ENCODE measurements around the gene LPA. TPM values are rescaled to one million over a fixed set of nuclear protein-coding genes. Genes with fewer than 3 reads are reported as not detected.

Gene LPA
- total RNA-seq, 1 experiment from 2014 or later = not detected

- H3K4me3 ChIP-seq (ENCODE audit: low read length) = no peak overlapping the region
- H3K79me2 ChIP-seq (ENCODE audit: low read length) = no peaks in the 10 kb centered on the region
- no peak overlapping the region for H3K4me2 ChIP-seq (ENCODE audit: low read depth, low read length, poor library complexity, severe bottlenecking)
- H4K20me1 ChIP-seq (ENCODE audit: insufficient read depth, low read depth, low read length) = no peaks in the 10 kb centered on the region
- H3K9me3 ChIP-seq (ENCODE audit: low read length) = no peaks in the 10 kb centered on the region
- no peak overlapping the region for H3K9ac ChIP-seq (ENCODE audit: low read length)
- no peaks in the 10 kb centered on the region for H3K27me3 ChIP-seq (ENCODE audit: low read length)
- DNase-seq = no peak
- no peaks in the 10 kb centered on the region for H3K36me3 ChIP-seq (ENCODE audit: insufficient read depth, low read length)
- H3K27ac ChIP-seq (ENCODE audit: low read length) = no peak overlapping the region
- H3K9me2 ChIP-seq (replicated peaks; ENCODE audit: insufficient read depth, low read length) = no peaks in the 10 kb centered on the region
- H2AFZ ChIP-seq (ENCODE audit: low read length) = no peak overlapping the region
- H3K4me1 ChIP-seq (ENCODE audit: low read length) = no peaks in the 10 kb centered on the region
Measured at GRCh38 chr6:160520043-160520904, 143.8 kb downstream of the LPA start.

- Histone ChIP-seq H3K79me2 (ENCODE audit: low read length) (no peaks in the 10 kb centered on the region), H4K20me1 (ENCODE audit: insufficient read depth, low read depth, low read length) (no peaks in the 10 kb centered on the region), H3K27ac (ENCODE audit: low read length) (no peak overlapping the region), H2AFZ (ENCODE audit: low read length) (no peak overlapping the region), H3K36me3 (ENCODE audit: insufficient read depth, low read length) (no peaks in the 10 kb centered on the region), H3K9ac (ENCODE audit: low read length) (no peak overlapping the region), H3K9me2 (replicated peaks; ENCODE audit: insufficient read depth, low read length) (no peaks in the 10 kb centered on the region), H3K4me3 (ENCODE audit: low read length) (no peak overlapping the region), H3K9me3 (ENCODE audit: low read length) (no peaks in the 10 kb centered on the region), H3K4me2 (ENCODE audit: low read depth, low read length, poor library complexity, severe bottlenecking) (no peak overlapping the region), H3K4me1 (ENCODE audit: low read length) (no peaks in the 10 kb centered on the region), H3K27me3 (ENCODE audit: low read length) (no peaks in the 10 kb centered on the region)
- DNase-seq = peak; percentile 69
Measured at GRCh38 chr6:160519603-160520042, 144.5 kb downstream of the LPA start.

GRCh38 chr6:160519133-160519532, 144.9 kb downstream of the LPA start:
- H3K9me2 ChIP-seq (replicated peaks; ENCODE audit: insufficient read depth, low read length) = no peaks in the 10 kb centered on the region
- H3K27ac ChIP-seq (ENCODE audit: low read length) = no peak overlapping the region
- no peak for DNase-seq
- no peak overlapping the region for H3K9ac ChIP-seq (ENCODE audit: low read length)
- no peak overlapping the region for H2AFZ ChIP-seq (ENCODE audit: low read length)
- no peaks in the 10 kb centered on the region for H4K20me1 ChIP-seq (ENCODE audit: insufficient read depth, low read depth, low read length)
- H3K4me1 ChIP-seq (ENCODE audit: low read length) = no peaks in the 10 kb centered on the region
- no peak overlapping the region for H3K4me3 ChIP-seq (ENCODE audit: low read length)
- H3K4me2 ChIP-seq (ENCODE audit: low read depth, low read length, poor library complexity, severe bottlenecking) = no peak overlapping the region
- H3K9me3 ChIP-seq (ENCODE audit: low read length) = no peaks in the 10 kb centered on the region
- no peaks in the 10 kb centered on the region for H3K27me3 ChIP-seq (ENCODE audit: low read length)
- no peaks in the 10 kb centered on the region for H3K36me3 ChIP-seq (ENCODE audit: insufficient read depth, low read length)
- no peaks in the 10 kb centered on the region for H3K79me2 ChIP-seq (ENCODE audit: low read length)

- H3K79me2 ChIP-seq (ENCODE audit: low read length) = no peaks in the 10 kb centered on the region
- no peak overlapping the region for H3K4me3 ChIP-seq (ENCODE audit: low read length)
- no peak overlapping the region for H2AFZ ChIP-seq (ENCODE audit: low read length)
- no peaks in the 10 kb centered on the region for H3K9me2 ChIP-seq (replicated peaks; ENCODE audit: insufficient read depth, low read length)
- no peak for DNase-seq
- no peaks in the 10 kb centered on the region for H3K27me3 ChIP-seq (ENCODE audit: low read length)
- no peaks in the 10 kb centered on the region for H3K4me1 ChIP-seq (ENCODE audit: low read length)
- no peak overlapping the region for H3K4me2 ChIP-seq (ENCODE audit: low read depth, low read length, poor library complexity, severe bottlenecking)
- no peak overlapping the region for H3K27ac ChIP-seq (ENCODE audit: low read length)
- H4K20me1 ChIP-seq (ENCODE audit: insufficient read depth, low read depth, low read length) = no peaks in the 10 kb centered on the region
- H3K9me3 ChIP-seq (ENCODE audit: low read length) = no peaks in the 10 kb centered on the region
- H3K9ac ChIP-seq (ENCODE audit: low read length) = no peak overlapping the region
- no peaks in the 10 kb centered on the region for H3K36me3 ChIP-seq (ENCODE audit: insufficient read depth, low read length)
Measured at GRCh38 chr6:160513836-160514235, 150.2 kb downstream of the LPA start.

GRCh38 chr6:160510976-160511617, 153.0 kb downstream of the LPA start:
- no peaks in the 10 kb centered on the region for H3K36me3 ChIP-seq (ENCODE audit: insufficient read depth, low read length)
- H3K27me3 ChIP-seq (ENCODE audit: low read length) = no peaks in the 10 kb centered on the region
- H3K4me2 ChIP-seq (ENCODE audit: low read depth, low read length, poor library complexity, severe bottlenecking) = no peak overlapping the region
- no peak for DNase-seq
- H3K9me3 ChIP-seq (ENCODE audit: low read length) = no peaks in the 10 kb centered on the region
- H3K9ac ChIP-seq (ENCODE audit: low read length) = no peak overlapping the region
- no peak overlapping the region for H3K27ac ChIP-seq (ENCODE audit: low read length)
- no peaks in the 10 kb centered on the region for H3K9me2 ChIP-seq (replicated peaks; ENCODE audit: insufficient read depth, low read length)
- no peak overlapping the region for H2AFZ ChIP-seq (ENCODE audit: low read length)
- H3K4me1 ChIP-seq (ENCODE audit: low read length) = no peaks in the 10 kb centered on the region
- H3K4me3 ChIP-seq (ENCODE audit: low read length) = no peak overlapping the region
- H4K20me1 ChIP-seq (ENCODE audit: insufficient read depth, low read depth, low read length) = no peaks in the 10 kb centered on the region
- H3K79me2 ChIP-seq (ENCODE audit: low read length) = no peaks in the 10 kb centered on the region

GRCh38 chr6:160510199-160510598, 153.9 kb downstream of the LPA start:
- H3K4me1 ChIP-seq (ENCODE audit: low read length) = no peaks in the 10 kb centered on the region
- H3K27me3 ChIP-seq (ENCODE audit: low read length) = no peaks in the 10 kb centered on the region
- H3K36me3 ChIP-seq (ENCODE audit: insufficient read depth, low read length) = no peaks in the 10 kb centered on the region
- H3K9ac ChIP-seq (ENCODE audit: low read length) = no peak overlapping the region
- H3K9me3 ChIP-seq (ENCODE audit: low read length) = no peaks in the 10 kb centered on the region
- no peak overlapping the region for H3K4me3 ChIP-seq (ENCODE audit: low read length)
- no peaks in the 10 kb centered on the region for H3K79me2 ChIP-seq (ENCODE audit: low read length)
- H3K4me2 ChIP-seq (ENCODE audit: low read depth, low read length, poor library complexity, severe bottlenecking) = no peak overlapping the region
- no peaks in the 10 kb centered on the region for H4K20me1 ChIP-seq (ENCODE audit: insufficient read depth, low read depth, low read length)
- H3K27ac ChIP-seq (ENCODE audit: low read length) = no peak overlapping the region
- H2AFZ ChIP-seq (ENCODE audit: low read length) = no peak overlapping the region
- no peak for DNase-seq
- H3K9me2 ChIP-seq (replicated peaks; ENCODE audit: insufficient read depth, low read length) = no peaks in the 10 kb centered on the region

- no peaks in the 10 kb centered on the region for H4K20me1 ChIP-seq (ENCODE audit: insufficient read depth, low read depth, low read length)
- no peak overlapping the region for H3K4me3 ChIP-seq (ENCODE audit: low read length)
- no peak overlapping the region for H3K27ac ChIP-seq (ENCODE audit: low read length)
- no peaks in the 10 kb centered on the region for H3K36me3 ChIP-seq (ENCODE audit: insufficient read depth, low read length)
- no peaks in the 10 kb centered on the region for H3K4me1 ChIP-seq (ENCODE audit: low read length)
- no peaks in the 10 kb centered on the region for H3K27me3 ChIP-seq (ENCODE audit: low read length)
- no peak overlapping the region for H3K4me2 ChIP-seq (ENCODE audit: low read depth, low read length, poor library complexity, severe bottlenecking)
- no peaks in the 10 kb centered on the region for H3K9me3 ChIP-seq (ENCODE audit: low read length)
- H2AFZ ChIP-seq (ENCODE audit: low read length) = no peak overlapping the region
- no peak overlapping the region for H3K9ac ChIP-seq (ENCODE audit: low read length)
- no peaks in the 10 kb centered on the region for H3K79me2 ChIP-seq (ENCODE audit: low read length)
- H3K9me2 ChIP-seq (replicated peaks; ENCODE audit: insufficient read depth, low read length) = no peaks in the 10 kb centered on the region
- no peak for DNase-seq
Measured at GRCh38 chr6:160509610-160510009, 154.5 kb downstream of the LPA start.

GRCh38 chr6:160508599-160508998, 155.5 kb downstream of the LPA start:
- Histone ChIP-seq H4K20me1 (ENCODE audit: insufficient read depth, low read depth, low read length) (no peaks in the 10 kb centered on the region), H3K9me3 (ENCODE audit: low read length) (no peaks in the 10 kb centered on the region), H2AFZ (ENCODE audit: low read length) (no peak overlapping the region), H3K36me3 (ENCODE audit: insufficient read depth, low read length) (no peaks in the 10 kb centered on the region), H3K9ac (ENCODE audit: low read length) (no peak overlapping the region), H3K4me1 (ENCODE audit: low read length) (no peaks in the 10 kb centered on the region), H3K27ac (ENCODE audit: low read length) (no peak overlapping the region), H3K4me3 (ENCODE audit: low read length) (no peak overlapping the region), H3K79me2 (ENCODE audit: low read length) (no peaks in the 10 kb centered on the region), H3K9me2 (replicated peaks; ENCODE audit: insufficient read depth, low read length) (no peaks in the 10 kb centered on the region), H3K4me2 (ENCODE audit: low read depth, low read length, poor library complexity, severe bottlenecking) (no peak overlapping the region), H3K27me3 (ENCODE audit: low read length) (no peaks in the 10 kb centered on the region)
- DNase-seq = no peak

Data from Karpas-422 (cell line).